Cardiac muscle cell (in vitro differentiated cells and primary cell): Measurements from ENCODE around the gene RANBP3. TPM values are rescaled to one million over a fixed set of nuclear protein-coding genes. Genes with fewer than 3 reads are reported as not detected.

ENCODE experiments used
- DNase-seq, 2 donors: peaks; one replicate each; pipeline versions ENCODE4 v3.0.0 to v3.0.0-alpha.2; 2010 to 2017; ENCODE audit warnings: low read depth in 1 of 2, low spot score in 1 of 2
- H3K27ac ChIP-seq: fragments of 200-600 bp; sonication (generic); 2 replicates; pipeline ENCODE4 v1.5.1; 2016
- H3K27me3 ChIP-seq: fragments of 200-600 bp; sonication (generic); 2 replicates; pipeline ENCODE4 v1.6.0; 2016; ENCODE audit warnings: control low read depth
- H3K36me3 ChIP-seq: fragments of 200-600 bp; sonication (generic); 2 replicates; pipeline ENCODE4 v1.5.1; 2016; ENCODE audit warnings: control low read depth
- H3K4me1 ChIP-seq: fragments of 200-600 bp; sonication (generic); 2 replicates; pipeline ENCODE4 v1.8.1; 2017; ENCODE audit warnings: low read depth, mild to moderate bottlenecking, mixed run types
- H3K4me3 ChIP-seq: fragments of 200-600 bp; sonication (generic); 2 replicates; pipeline ENCODE4 v1.5.1; 2016; ENCODE audit warnings: mild to moderate bottlenecking
- H3K9me3 ChIP-seq: fragments of 200-600 bp; sonication (generic); 2 replicates; pipeline ENCODE4 v1.5.1; 2017; ENCODE audit warnings: low read depth, mild to moderate bottlenecking, control low read depth
- polyA plus RNA-seq: library from polyadenylated mRNA; unstranded; fragments of >200 nt; fragmentation: Nextera tagmentation; extraction: Ambion mirVana; gene quantifications from 2 replicates; pipeline ENCODE4 v1.2.1, GENCODE V29; 2016
- total RNA-seq: library from RNA; depleted of rRNA; stranded (reverse); fragments of >200 nt; gene quantifications from 2 replicates; pipeline ENCODE4 v1.2.3, GENCODE V29; 2016
- TF ChIP-seq, protein P1 (sequence below): IDR thresholded peaks from 2 replicates; pipeline ENCODE4 v1.5.1; 2012; ENCODE audit warnings: low read depth, mild to moderate bottlenecking, low read length

The RANBP3 gene
- total and polyA plus RNA-seq, 2 experiments from 2014 or later = 17.7 to 108 TPM

- Histone ChIP-seq H3K27ac (peak overlapping the region; percentile 51), H3K4me3 (no peak overlapping the region), H3K9me3 (no peaks in the 10 kb centered on the region), H3K27me3 (no peaks in the 10 kb centered on the region), H3K36me3 (peaks cover 14% of the 10 kb centered on the region), H3K4me1 (no peaks in the 10 kb centered on the region)
- TF ChIP-seq, protein P1, sequence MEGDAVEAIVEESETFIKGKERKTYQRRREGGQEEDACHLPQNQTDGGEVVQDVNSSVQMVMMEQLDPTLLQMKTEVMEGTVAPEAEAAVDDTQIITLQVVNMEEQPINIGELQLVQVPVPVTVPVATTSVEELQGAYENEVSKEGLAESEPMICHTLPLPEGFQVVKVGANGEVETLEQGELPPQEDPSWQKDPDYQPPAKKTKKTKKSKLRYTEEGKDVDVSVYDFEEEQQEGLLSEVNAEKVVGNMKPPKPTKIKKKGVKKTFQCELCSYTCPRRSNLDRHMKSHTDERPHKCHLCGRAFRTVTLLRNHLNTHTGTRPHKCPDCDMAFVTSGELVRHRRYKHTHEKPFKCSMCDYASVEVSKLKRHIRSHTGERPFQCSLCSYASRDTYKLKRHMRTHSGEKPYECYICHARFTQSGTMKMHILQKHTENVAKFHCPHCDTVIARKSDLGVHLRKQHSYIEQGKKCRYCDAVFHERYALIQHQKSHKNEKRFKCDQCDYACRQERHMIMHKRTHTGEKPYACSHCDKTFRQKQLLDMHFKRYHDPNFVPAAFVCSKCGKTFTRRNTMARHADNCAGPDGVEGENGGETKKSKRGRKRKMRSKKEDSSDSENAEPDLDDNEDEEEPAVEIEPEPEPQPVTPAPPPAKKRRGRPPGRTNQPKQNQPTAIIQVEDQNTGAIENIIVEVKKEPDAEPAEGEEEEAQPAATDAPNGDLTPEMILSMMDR = no peak
- no peak for DNase-seq
Measured at GRCh38 chr19:5940260-5941208, 37.4 kb downstream of the RANBP3 start.

DNA sequence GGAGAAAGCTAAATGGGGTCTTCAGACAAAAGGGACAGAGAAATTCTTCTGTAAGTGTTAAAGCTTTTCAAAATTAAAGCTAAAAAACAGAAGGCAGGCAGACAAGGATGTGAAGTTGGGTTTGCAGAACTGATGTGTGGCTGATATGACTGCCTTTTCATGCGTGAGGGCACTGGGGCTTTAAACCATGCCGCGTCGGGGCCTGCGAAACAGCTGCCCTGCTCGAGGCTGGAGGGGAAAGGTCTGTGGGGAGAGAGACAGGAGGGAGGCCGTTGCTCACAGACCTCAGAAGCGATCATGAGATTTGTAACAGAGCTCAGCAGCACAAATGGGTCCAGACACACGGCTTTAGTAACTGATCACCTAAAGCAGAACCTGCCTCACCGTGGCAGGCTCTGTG lies 40.4 kb downstream of the RANBP3 start:
- Histone ChIP-seq H3K36me3 (peaks cover 14% of the 10 kb centered on the region), H3K27me3 (no peaks in the 10 kb centered on the region), H3K4me3 (no peak overlapping the region), H3K27ac (peak overlapping the region; percentile 45), H3K9me3 (no peaks in the 10 kb centered on the region), H3K4me1 (no peaks in the 10 kb centered on the region)
- no peak for DNase-seq
- TF ChIP-seq, protein P1 = no peak

- no peaks in the 10 kb centered on the region for H3K9me3 ChIP-seq
- DNase-seq = no peak
- TF ChIP-seq, protein P1 = no peak
- H3K36me3 ChIP-seq = peaks cover 23% of the 10 kb centered on the region
- H3K4me1 ChIP-seq = no peaks in the 10 kb centered on the region
- no peaks in the 10 kb centered on the region for H3K27me3 ChIP-seq
- no peak overlapping the region for H3K4me3 ChIP-seq
- peak overlapping the region; percentile 28 for H3K27ac ChIP-seq
Measured at GRCh38 chr19:5936292-5936592, 41.7 kb downstream of the RANBP3 start.

- Histone ChIP-seq H3K9me3 (no peaks in the 10 kb centered on the region), H3K27me3 (no peaks in the 10 kb centered on the region), H3K27ac (no peak overlapping the region), H3K36me3 (peaks cover 25% of the 10 kb centered on the region), H3K4me1 (no peaks in the 10 kb centered on the region), H3K4me3 (no peak overlapping the region)
- DNase-seq = no peak
- TF ChIP-seq, protein P1 = no peak
Measured at GRCh38 chr19:5935473-5936291, 42.3 kb downstream of the RANBP3 start.

- no peaks in the 10 kb centered on the region for H3K4me1 ChIP-seq
- no peaks in the 10 kb centered on the region for H3K9me3 ChIP-seq
- no peak overlapping the region for H3K27ac ChIP-seq
- DNase-seq = peak in 1 of 2 donors; percentile 75
- peaks cover 25% of the 10 kb centered on the region for H3K36me3 ChIP-seq
- H3K4me3 ChIP-seq = no peak overlapping the region
- no peaks in the 10 kb centered on the region for H3K27me3 ChIP-seq
- TF ChIP-seq, protein P1 = no peak
Measured at GRCh38 chr19:5934774-5935472, 43.0 kb downstream of the RANBP3 start.
